MM.1S (cell line): ENCODE data around the gene MB.
"Not testable (repeated sequence)": the region's sequence is repeated elsewhere in the genome, so short reads cannot be mapped to it uniquely, and the experiment has no call there.

ENCODE experiments used
- CTCF ChIP-seq: fragments of 300-600 bp; sonication (generic); IDR thresholded peaks from 2 replicates; pipeline ENCODE4 v1.5.1; 2016; ENCODE audit warnings: antibody characterized with exemption, low read length, mixed read lengths
- EZH2phosphoT487 ChIP-seq: fragments of 300-600 bp; sonication (generic); IDR thresholded peaks from 2 replicates; pipeline ENCODE4 v1.6.1; 2018; ENCODE audit warnings: antibody characterized with exemption, low read length

DNA sequence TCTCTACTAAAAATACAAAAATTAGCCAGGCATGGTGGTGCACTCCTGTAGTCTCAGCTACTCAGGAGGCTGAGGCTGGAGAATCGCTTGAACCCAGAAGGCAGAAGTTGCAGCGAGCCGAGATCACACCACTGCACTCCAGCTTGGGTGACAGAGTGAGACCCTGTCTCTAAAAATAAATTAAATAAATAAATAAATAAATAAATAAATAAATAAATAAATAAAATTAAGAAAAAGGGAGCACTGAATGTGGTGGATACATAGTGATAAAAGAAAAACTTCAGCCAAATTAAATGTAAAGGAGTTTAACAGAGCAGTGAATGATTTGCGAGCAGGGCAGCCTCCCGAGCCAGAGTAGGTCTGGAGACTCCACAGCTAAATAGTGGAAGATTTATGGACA lies 6.8 kb upstream of the MB start:
- TF ChIP-seq CTCF, EZH2phosphoT487: not testable (repeated sequence)
